Transverse colon (tissue), 3 donors: ENCODE data around the gene CDH13.

Source experiments
- CTCF ChIP-seq, 5 experiments: fragments of 200-600 bp in 3 of 5; fragments of 450-650 bp in 2 of 5; sonication (generic) in 3 of 5; IDR thresholded peaks; 1 replicate in 2 of 5; 2 replicates in 3 of 5; pipeline ENCODE4 v1.5.1; 2016 to 2017; ENCODE audit warnings: antibody characterized with exemption in 5 of 5, inconsistent platforms in 3 of 5, mild to moderate bottlenecking in 2 of 5, moderate library complexity in 1 of 5
- POLR2A ChIP-seq: fragments of 450-650 bp; IDR thresholded peaks from one replicate; pipeline ENCODE4 v1.6.1; 2016; ENCODE audit warnings: antibody characterized with exemption, mild to moderate bottlenecking, moderate library complexity

DNA sequence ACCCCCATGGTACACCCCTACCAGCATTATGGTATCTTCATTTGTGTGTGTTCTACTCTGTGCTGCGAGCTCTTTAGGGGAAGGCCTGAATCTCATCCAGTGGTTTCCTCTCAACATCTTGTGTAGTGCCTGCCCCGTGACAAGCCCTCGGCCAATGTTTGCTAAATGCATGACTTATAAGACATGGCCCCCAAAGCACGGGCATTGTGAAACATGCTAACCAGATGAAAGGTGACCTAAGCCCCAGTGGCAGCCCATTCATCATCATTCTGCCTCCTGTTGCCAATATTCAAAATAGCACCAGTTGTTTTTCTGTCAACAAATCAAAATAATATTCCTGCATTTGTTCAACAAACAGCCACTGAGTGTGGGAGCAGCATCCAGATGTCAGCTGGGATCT is 1072.2 kb downstream of the CDH13 start:
- TF ChIP-seq POLR2A, result no peak
- no peak for TF ChIP-seq CTCF (IDR thresholded peaks at IDR 0.05)
